ENCODE measurements around the gene RMP24.

- TF ChIP-seq CTCF (IDR thresholded peaks at IDR 0.05): no peak
- TF ChIP-seq POLR2AphosphoS5 (IDR thresholded peaks at IDR 0.05): no peak
Observed at GRCh38 chr18:36023336-36023735, 50.9 kb downstream of the RMP24 start.
